Measurements from ENCODE around the gene AIFM2. TPM values are rescaled to one million over a fixed set of nuclear protein-coding genes. Genes with fewer than 3 reads are reported as not detected.

Gene AIFM2
- polyA plus RNA-seq, 1 of the 3 experiments (the other 2 are of a cell fraction): 9.5 TPM

DNA sequence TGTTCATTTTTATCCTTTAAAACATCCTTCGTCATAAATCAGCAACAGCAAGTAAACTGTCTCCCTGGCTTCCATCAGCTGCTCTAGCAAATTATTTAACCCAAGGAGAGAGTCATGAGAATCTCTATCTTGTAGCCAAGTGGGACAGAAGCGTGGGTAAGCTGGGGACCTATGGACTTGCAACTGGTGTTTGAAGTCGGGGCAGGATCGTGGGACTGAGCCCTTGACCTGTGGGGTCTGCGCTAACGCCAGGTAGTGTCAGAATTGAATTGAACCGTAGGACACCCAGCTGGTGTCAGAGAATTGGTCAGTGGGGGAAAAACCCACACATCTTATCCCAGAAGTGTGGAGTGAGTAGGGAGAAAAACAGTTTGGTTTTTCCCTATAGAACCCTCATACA is 13.4 kb downstream of the AIFM2 start:
- ChIA-PET CTCF (interaction anchor here (1.8 to 9.2 kb wide), 4 partner anchors 9 to 161 kb away, joined by 5 to 184 read pairs (median 82); partner anchors contain the start of gene TYSND1), POLR2A (no interaction called here)
- no peak overlapping the region for H3K4me2 ChIP-seq
- H3K27ac ChIP-seq (ENCODE audit: low read depth in 2 of 2, low read length in 1 of 2): no peak overlapping the region
- H3K4me1 ChIP-seq (ENCODE audit: control insufficient read depth in 1 of 2, insufficient read depth in 2 of 2, low read depth in 1 of 2, low read length in 1 of 2): peaks cover 0 to 3% of the 10 kb centered on the region in 2 experiments; a peak in 1 of 4 replicates
- peaks cover 0 to 18% of the 10 kb centered on the region in 2 experiments for H3K36me3 ChIP-seq (replicated peaks in 1 of 2; ENCODE audit: control insufficient read depth in 1 of 2, insufficient read depth in 2 of 2, low read length in 1 of 2)
- no peak overlapping the region for H3K9ac ChIP-seq
- TF ChIP-seq FOXM1 (IDR thresholded peaks at IDR 0.05; ENCODE audit: low read depth): no peak
- TF ChIP-seq SMC3 (IDR thresholded peaks at IDR 0.05; ENCODE audit: low read depth, low read length): no peak
- no peak for TF ChIP-seq NRF1 (IDR thresholded peaks at IDR 0.05; ENCODE audit: low read depth, low read length)
- no peaks in the 10 kb centered on the region for H3K27me3 ChIP-seq (ENCODE audit: insufficient read depth)
- H3K79me2 ChIP-seq (ENCODE audit: insufficient read depth): no peaks in the 10 kb centered on the region
- H3F3A ChIP-seq (replicated peaks; ENCODE audit: insufficient read depth): no peaks in the 10 kb centered on the region
- H3K4me3 ChIP-seq (ENCODE audit: low read depth in 2 of 2, low read length in 1 of 2): no peak overlapping the region
- no peaks in the 10 kb centered on the region for H3K9me3 ChIP-seq
- no peak for DNase-seq
- no peaks in the 10 kb centered on the region for H3K9me2 ChIP-seq
- H2AFZ ChIP-seq (ENCODE audit: low read depth): no peak overlapping the region
- no peaks in the 10 kb centered on the region for H4K20me1 ChIP-seq (ENCODE audit: insufficient read depth)
- WGBS (ENCODE audit: low lambda C conversion rate): 97% methylated on average over 7 of the region's 7 CpGs

DNA sequence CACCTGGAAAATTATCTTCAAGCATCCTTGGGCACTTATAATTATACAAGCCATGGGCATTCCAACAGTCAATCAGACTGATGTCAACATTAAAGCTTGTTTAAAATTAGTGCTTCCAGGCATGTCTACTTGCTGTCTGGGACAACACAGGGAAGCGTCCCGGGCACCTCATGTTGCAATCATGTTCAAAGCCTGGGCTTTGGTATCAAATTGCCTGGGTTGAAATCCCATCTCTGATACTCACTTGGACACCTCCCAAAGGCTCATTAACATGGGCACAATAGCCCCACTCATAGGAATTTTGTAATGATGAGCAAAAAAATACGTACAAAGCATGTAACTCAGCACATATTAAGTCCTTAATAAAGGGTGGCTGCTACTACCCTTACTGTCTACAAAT is 14.4 kb downstream of the AIFM2 start:
- Histone ChIP-seq H3K4me2 (no peak overlapping the region), H3K4me3 (ENCODE audit: low read depth in 2 of 2, low read length in 1 of 2) (no peak overlapping the region), H3K9me3 (no peaks in the 10 kb centered on the region), H3K4me1 (ENCODE audit: control insufficient read depth in 1 of 2, insufficient read depth in 2 of 2, low read depth in 1 of 2, low read length in 1 of 2) (peaks cover 0 to 3% of the 10 kb centered on the region in 2 experiments; a peak in 1 of 4 replicates), H3K9me2 (no peaks in the 10 kb centered on the region), H3F3A (replicated peaks; ENCODE audit: insufficient read depth) (no peaks in the 10 kb centered on the region), H3K9ac (no peak overlapping the region), H4K20me1 (ENCODE audit: insufficient read depth) (no peaks in the 10 kb centered on the region), H3K79me2 (ENCODE audit: insufficient read depth) (no peaks in the 10 kb centered on the region), H3K36me3 (replicated peaks in 1 of 2; ENCODE audit: control insufficient read depth in 1 of 2, insufficient read depth in 2 of 2, low read length in 1 of 2) (peaks cover 6 to 25% of the 10 kb centered on the region in 2 experiments), H3K27me3 (ENCODE audit: insufficient read depth) (no peaks in the 10 kb centered on the region), H2AFZ (ENCODE audit: low read depth) (no peak overlapping the region), H3K27ac (ENCODE audit: low read depth in 2 of 2, low read length in 1 of 2) (no peak overlapping the region)
- TF ChIP-seq, protein P1, sequence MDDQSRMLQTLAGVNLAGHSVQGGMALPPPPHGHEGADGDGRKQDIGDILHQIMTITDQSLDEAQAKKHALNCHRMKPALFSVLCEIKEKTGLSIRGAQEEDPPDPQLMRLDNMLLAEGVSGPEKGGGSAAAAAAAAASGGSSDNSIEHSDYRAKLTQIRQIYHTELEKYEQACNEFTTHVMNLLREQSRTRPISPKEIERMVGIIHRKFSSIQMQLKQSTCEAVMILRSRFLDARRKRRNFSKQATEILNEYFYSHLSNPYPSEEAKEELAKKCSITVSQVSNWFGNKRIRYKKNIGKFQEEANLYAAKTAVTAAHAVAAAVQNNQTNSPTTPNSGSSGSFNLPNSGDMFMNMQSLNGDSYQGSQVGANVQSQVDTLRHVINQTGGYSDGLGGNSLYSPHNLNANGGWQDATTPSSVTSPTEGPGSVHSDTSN (IDR thresholded peaks at IDR 0.05): no peak
- TF ChIP-seq NRF1 (IDR thresholded peaks at IDR 0.05; ENCODE audit: low read depth, low read length) (no peak), YY1 (IDR thresholded peaks at IDR 0.05; ENCODE audit: low read depth) (no peak), FOXJ3 (CRISPR knock-in tag; IDR thresholded peaks at IDR 0.05) (no peak), POLR2AphosphoS5 (IDR thresholded peaks at IDR 0.05; ENCODE audit: low read depth, low read length) (no peak), NFIC (IDR thresholded peaks at IDR 0.05; ENCODE audit: borderline replicate concordance) (no peak), FOSL2 (IDR thresholded peaks at IDR 0.05; ENCODE audit: borderline replicate concordance, low read depth) (no peak), TAF1 (IDR thresholded peaks at IDR 0.05; ENCODE audit: borderline replicate concordance, low read depth, low read length) (no peak), JUND (IDR thresholded peaks at IDR 0.05) (no peak), SIN3A (IDR thresholded peaks at IDR 0.05; ENCODE audit: borderline replicate concordance, low read depth, low read length) (no peak), GATA2 (CRISPR knock-in tag; IDR thresholded peaks at IDR 0.05) (no peak), MEF2A (IDR thresholded peaks at IDR 0.05; ENCODE audit: borderline replicate concordance, low read depth) (no peak), ELF1 (IDR thresholded peaks at IDR 0.05) (no peak)
- TF ChIP-seq, protein P2, sequence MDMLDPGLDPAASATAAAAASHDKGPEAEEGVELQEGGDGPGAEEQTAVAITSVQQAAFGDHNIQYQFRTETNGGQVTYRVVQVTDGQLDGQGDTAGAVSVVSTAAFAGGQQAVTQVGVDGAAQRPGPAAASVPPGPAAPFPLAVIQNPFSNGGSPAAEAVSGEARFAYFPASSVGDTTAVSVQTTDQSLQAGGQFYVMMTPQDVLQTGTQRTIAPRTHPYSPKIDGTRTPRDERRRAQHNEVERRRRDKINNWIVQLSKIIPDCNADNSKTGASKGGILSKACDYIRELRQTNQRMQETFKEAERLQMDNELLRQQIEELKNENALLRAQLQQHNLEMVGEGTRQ (IDR thresholded peaks at IDR 0.05; ENCODE audit: borderline replicate concordance, low read depth, low read length): no peak
- TF ChIP-seq, protein P3, sequence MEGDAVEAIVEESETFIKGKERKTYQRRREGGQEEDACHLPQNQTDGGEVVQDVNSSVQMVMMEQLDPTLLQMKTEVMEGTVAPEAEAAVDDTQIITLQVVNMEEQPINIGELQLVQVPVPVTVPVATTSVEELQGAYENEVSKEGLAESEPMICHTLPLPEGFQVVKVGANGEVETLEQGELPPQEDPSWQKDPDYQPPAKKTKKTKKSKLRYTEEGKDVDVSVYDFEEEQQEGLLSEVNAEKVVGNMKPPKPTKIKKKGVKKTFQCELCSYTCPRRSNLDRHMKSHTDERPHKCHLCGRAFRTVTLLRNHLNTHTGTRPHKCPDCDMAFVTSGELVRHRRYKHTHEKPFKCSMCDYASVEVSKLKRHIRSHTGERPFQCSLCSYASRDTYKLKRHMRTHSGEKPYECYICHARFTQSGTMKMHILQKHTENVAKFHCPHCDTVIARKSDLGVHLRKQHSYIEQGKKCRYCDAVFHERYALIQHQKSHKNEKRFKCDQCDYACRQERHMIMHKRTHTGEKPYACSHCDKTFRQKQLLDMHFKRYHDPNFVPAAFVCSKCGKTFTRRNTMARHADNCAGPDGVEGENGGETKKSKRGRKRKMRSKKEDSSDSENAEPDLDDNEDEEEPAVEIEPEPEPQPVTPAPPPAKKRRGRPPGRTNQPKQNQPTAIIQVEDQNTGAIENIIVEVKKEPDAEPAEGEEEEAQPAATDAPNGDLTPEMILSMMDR (IDR thresholded peaks at IDR 0.05): no peak
- TF ChIP-seq, protein P4, sequence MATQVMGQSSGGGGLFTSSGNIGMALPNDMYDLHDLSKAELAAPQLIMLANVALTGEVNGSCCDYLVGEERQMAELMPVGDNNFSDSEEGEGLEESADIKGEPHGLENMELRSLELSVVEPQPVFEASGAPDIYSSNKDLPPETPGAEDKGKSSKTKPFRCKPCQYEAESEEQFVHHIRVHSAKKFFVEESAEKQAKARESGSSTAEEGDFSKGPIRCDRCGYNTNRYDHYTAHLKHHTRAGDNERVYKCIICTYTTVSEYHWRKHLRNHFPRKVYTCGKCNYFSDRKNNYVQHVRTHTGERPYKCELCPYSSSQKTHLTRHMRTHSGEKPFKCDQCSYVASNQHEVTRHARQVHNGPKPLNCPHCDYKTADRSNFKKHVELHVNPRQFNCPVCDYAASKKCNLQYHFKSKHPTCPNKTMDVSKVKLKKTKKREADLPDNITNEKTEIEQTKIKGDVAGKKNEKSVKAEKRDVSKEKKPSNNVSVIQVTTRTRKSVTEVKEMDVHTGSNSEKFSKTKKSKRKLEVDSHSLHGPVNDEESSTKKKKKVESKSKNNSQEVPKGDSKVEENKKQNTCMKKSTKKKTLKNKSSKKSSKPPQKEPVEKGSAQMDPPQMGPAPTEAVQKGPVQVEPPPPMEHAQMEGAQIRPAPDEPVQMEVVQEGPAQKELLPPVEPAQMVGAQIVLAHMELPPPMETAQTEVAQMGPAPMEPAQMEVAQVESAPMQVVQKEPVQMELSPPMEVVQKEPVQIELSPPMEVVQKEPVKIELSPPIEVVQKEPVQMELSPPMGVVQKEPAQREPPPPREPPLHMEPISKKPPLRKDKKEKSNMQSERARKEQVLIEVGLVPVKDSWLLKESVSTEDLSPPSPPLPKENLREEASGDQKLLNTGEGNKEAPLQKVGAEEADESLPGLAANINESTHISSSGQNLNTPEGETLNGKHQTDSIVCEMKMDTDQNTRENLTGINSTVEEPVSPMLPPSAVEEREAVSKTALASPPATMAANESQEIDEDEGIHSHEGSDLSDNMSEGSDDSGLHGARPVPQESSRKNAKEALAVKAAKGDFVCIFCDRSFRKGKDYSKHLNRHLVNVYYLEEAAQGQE (IDR thresholded peaks at IDR 0.05; ENCODE audit: low read depth, low read length): no peak
- 87% methylated on average over 1 of the region's 3 CpGs for WGBS (ENCODE audit: low lambda C conversion rate)
- CTCF ChIA-PET: interaction anchor here (0.8 to 9.2 kb wide), 9 partner anchors 8 to 246 kb away, joined by 3 to 184 read pairs (median 5); partner anchors contain the start of gene TYSND1
- POLR2A ChIA-PET: no interaction called here
- DNase-seq: no peak
